Endodermal cell (in vitro differentiated cells): ENCODE data around the gene CROCC. TPM values are rescaled to one million over a fixed set of nuclear protein-coding genes. Genes with fewer than 3 reads are reported as not detected.
A peak's percentile ranks its signal among the peaks of the same experiment; 100 is the strongest.
"Not testable (repeated sequence)": the region's sequence is repeated elsewhere in the genome, so short reads cannot be mapped to it uniquely, and the experiment has no call there.

ENCODE experiments used
- DNase-seq: peaks from one replicate; pipeline ENCODE4 v3.0.0-alpha.2; 2017
- H3K27ac ChIP-seq: 2 replicates; pipeline ENCODE4 v1.5.1; 2013; ENCODE audit warnings: mild to moderate bottlenecking, low read depth, low read length, moderate library complexity
- H3K27me3 ChIP-seq: 2 replicates; pipeline ENCODE4 v1.6.1; 2013; ENCODE audit warnings: mild to moderate bottlenecking, low read length, moderate library complexity; ENCODE audit not compliant: insufficient read depth, control insufficient read depth, poor library complexity, severe bottlenecking
- H3K36me3 ChIP-seq: 2 replicates; pipeline ENCODE4 v1.7.0; 2013; ENCODE audit warnings: mild to moderate bottlenecking, low read length, moderate library complexity; ENCODE audit not compliant: control insufficient read depth, insufficient read depth
- H3K4me1 ChIP-seq: one replicate; pipeline ENCODE4 v1.7.0; 2013; ENCODE audit warnings: low read length; ENCODE audit not compliant: control insufficient read depth, insufficient read depth
- H3K4me3 ChIP-seq: 2 replicates; pipeline ENCODE4 v1.5.1; 2013; ENCODE audit warnings: mild to moderate bottlenecking, low read length, moderate library complexity
- H3K9ac ChIP-seq: 2 replicates; pipeline ENCODE4 v1.6.1; 2013; ENCODE audit warnings: mild to moderate bottlenecking, low read length, moderate library complexity; ENCODE audit not compliant: poor library complexity, severe bottlenecking; ENCODE audit errors: extremely low read depth
- H3K9me3 ChIP-seq: 2 replicates; pipeline ENCODE4 v1.6.1; 2013; ENCODE audit warnings: mild to moderate bottlenecking, low read length, moderate library complexity; ENCODE audit not compliant: control insufficient read depth
- H3K27ac Mint-ChIP-seq: 2 replicates; pipeline ENCODE4 v1.8.0; 2020; ENCODE audit warnings: mixed read lengths
- H3K27me3 Mint-ChIP-seq: 2 replicates; pipeline ENCODE4 v1.8.0; 2021; ENCODE audit warnings: mild to moderate bottlenecking, mixed read lengths; ENCODE audit not compliant: insufficient read depth
- H3K36me3 Mint-ChIP-seq: 2 replicates; pipeline ENCODE4 v1.8.0; 2020; ENCODE audit warnings: low read depth, mixed read lengths
- H3K4me1 Mint-ChIP-seq: 2 replicates; pipeline ENCODE4 v1.8.0; 2020; ENCODE audit warnings: mixed read lengths
- H3K4me3 Mint-ChIP-seq: 2 replicates; pipeline ENCODE4 v1.8.0; 2020; ENCODE audit warnings: mild to moderate bottlenecking, moderate library complexity, mixed read lengths
- H3K9me3 Mint-ChIP-seq: 2 replicates; pipeline ENCODE4 v1.8.0; 2020; ENCODE audit warnings: mild to moderate bottlenecking, mixed read lengths
- WGBS, 2 experiments: methylation state at CpG; one replicate each; pipeline versions ENCODE4 v1.1.5 to v1.1.7; 2013; ENCODE audit warnings: missing lambda C conversion rate in 2 of 2, mixed read lengths in 1 of 2; ENCODE audit not compliant: insufficient coverage in 1 of 2, insufficient read length in 1 of 2; 5-methylcytosine and 5-hydroxymethylcytosine counted together
- total RNA-seq, 2 donors: library from RNA; stranded (reverse); fragmentation: NEBNext Ultra II Directional in 1 of 2; extraction: Animal tissue kit (Norgen Biotek cat#: 25700) in 1 of 2; gene quantifications; 2 replicates in 1 of 2; 3 replicates in 1 of 2; pipeline ENCODE4 v1.2.1, GENCODE V29; 2021

Gene CROCC
- total RNA-seq, 2 donors from 2014 or later, result 58.4 to 61.8 TPM

DNA sequence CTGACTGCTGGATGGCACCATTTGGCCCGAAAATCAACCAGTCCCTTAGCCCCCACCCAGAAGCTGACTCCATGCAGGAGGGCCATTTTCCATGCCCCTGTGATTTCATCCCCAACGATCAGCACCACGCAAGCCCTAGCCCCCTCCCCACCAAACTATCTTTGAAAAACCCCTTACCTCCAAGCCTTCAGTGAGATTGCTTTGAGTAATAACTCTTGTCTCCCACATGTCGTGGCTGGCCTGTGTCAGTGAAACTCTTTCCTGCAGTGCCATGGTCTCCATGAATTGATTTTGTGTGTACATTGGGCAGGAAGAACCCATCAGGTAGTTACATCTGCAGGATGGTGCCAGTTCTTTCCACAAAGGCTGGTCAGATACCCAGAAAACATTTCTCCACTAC is 27.9 kb upstream of the CROCC start:
- peak; percentile 21 for DNase-seq
- not testable (repeated sequence) for H3K27ac Mint-ChIP-seq, H3K4me1 Mint-ChIP-seq

DNA sequence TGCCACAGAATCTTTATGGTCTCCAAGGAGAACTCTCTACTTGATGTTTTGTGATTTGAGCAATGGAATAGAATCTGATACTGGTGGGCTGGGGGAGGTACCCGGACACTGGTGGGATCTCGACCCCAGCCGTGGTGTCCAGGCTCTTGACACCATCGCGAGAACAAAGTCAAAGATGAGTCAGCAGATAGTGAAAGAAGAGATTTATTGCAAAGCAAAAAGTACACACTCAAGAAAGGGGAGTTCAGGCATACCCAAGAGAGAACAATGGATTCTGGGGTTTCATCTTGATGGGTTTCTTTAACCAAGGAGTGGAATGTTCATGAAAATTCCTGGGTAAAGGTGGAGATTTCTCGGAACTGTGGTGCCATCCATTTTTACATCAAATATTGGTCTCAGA is 27.4 kb upstream of the CROCC start:
- not testable (repeated sequence) for H3K27me3 ChIP-seq, H3K9me3 ChIP-seq, H3K27ac Mint-ChIP-seq, H3K27me3 Mint-ChIP-seq, H3K27ac ChIP-seq, H3K4me1 ChIP-seq, H3K4me3 Mint-ChIP-seq, H3K4me1 Mint-ChIP-seq, H3K4me3 ChIP-seq, H3K9ac ChIP-seq, H3K36me3 ChIP-seq, H3K36me3 Mint-ChIP-seq, H3K9me3 Mint-ChIP-seq
- 95% methylated on average over 5 of the region's 6 CpGs; no CpG with 5 or more reads in 1 of the 2 experiments for WGBS, 2 experiments
- DNase-seq, result peak; percentile 5

More for the DNA sequence above, 27.9 kb upstream of the CROCC start:
- not testable (repeated sequence) for H3K4me1 ChIP-seq, H3K4me3 Mint-ChIP-seq, H3K9me3 ChIP-seq, H3K27ac ChIP-seq, H3K9me3 Mint-ChIP-seq, H3K9ac ChIP-seq, H3K36me3 ChIP-seq, H3K27me3 ChIP-seq, H3K4me3 ChIP-seq, H3K27me3 Mint-ChIP-seq, H3K36me3 Mint-ChIP-seq
- 57 to 86% methylated on average over 1 to 4 of the region's 4 CpGs for WGBS, 2 experiments

DNA sequence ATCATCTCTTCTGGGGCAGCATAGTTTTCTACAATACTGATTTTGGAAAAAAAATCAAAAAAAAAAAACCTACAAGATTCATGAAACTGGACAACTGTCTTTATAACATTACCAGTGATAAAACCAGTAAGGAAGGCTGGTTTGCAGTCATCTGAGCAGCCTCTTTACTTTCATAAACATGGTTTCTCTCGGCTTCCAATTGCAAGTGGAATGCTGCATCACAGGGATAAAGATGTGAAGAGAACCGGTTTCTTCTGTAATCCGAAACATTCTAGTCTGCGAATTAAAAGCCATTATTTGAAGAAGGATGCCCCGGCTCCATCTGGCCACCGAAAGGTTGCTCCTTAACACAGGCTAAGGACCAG is 26.5 kb upstream of the CROCC start:
- H3K36me3 ChIP-seq, H3K27me3 ChIP-seq, H3K9me3 Mint-ChIP-seq, H3K36me3 Mint-ChIP-seq, H3K9me3 ChIP-seq, H3K4me1 Mint-ChIP-seq, DNase-seq, H3K27me3 Mint-ChIP-seq, H3K4me1 ChIP-seq, H3K9ac ChIP-seq: not testable (repeated sequence)
- peak overlapping the region; percentile 58 for H3K4me3 Mint-ChIP-seq
- Histone ChIP-seq H3K4me3 (peak overlapping the region; percentile 71), H3K27ac (peak overlapping the region; percentile 97)
- H3K27ac Mint-ChIP-seq, result peak overlapping the region; percentile 100
- 23% methylated on average over 4 of the region's 6 CpGs; no CpG with 5 or more reads in 1 of the 2 experiments for WGBS, 2 experiments

DNA sequence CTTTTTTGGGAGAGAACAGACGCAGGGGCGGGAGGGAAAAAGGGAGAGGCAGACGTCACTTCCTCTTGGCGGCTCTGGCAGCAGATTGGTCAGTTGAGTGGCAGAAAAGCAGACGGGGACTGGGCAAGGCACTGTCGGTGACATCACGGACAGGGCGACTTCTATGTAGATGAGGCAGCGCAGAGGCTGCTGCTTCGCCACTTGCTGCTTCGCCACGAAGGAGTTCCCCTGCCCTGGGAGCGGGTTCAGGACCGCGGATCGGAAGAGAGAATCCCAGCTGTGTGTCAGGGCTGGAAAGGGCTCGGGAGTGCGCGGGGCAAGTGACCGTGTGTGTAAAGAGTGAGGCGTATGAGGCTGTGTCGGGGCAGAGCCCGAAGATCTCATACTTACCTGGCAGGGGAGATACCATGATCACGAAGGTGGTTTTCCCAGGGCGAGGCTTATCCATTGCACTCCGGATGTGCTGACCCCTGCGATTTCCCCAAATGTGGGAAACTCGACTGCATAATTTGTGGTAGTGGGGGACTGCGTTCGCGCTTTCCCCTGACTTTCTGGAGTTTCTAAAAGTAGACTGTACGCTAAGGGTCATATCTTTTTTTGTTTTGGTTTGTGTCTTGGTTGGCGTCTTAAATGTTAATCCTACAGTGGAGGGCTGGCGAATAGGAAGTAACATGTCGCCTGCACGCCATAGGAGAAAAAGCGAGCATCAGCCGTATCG is 26.0 kb upstream of the CROCC start, which contains the start of gene RNU1-2:
TSS of gene RNU1-2 (plus strand) at position 383 of the 718 bp plus-strand sequence.
- H3K27me3 ChIP-seq, H3K36me3 Mint-ChIP-seq, H3K9me3 Mint-ChIP-seq, H3K36me3 ChIP-seq, H3K27me3 Mint-ChIP-seq, H3K4me1 Mint-ChIP-seq, H3K9me3 ChIP-seq, H3K4me1 ChIP-seq: not testable (repeated sequence)
- peak; percentile 87 for DNase-seq
- Histone ChIP-seq H3K27ac (peak within 1 kb of the TSS; percentile 97), H3K4me3 (peak within 1 kb of the TSS; percentile 71), H3K9ac (peak within 1 kb of the TSS; percentile 77)
- Mint-ChIP-seq H3K4me3 (peak within 1 kb of the TSS; percentile 58), H3K27ac (peak within 1 kb of the TSS; percentile 100)
- 0% methylated on average over 1 to 17 of the region's 39 CpGs for WGBS, 2 experiments

GRCh38 chr1:16896316-16897055 is 25.2 kb upstream of the CROCC start:
- peak overlapping the region; percentile 100 for H3K27ac Mint-ChIP-seq

GRCh38 chr1:16897653-16898052 is 24.1 kb upstream of the CROCC start:
- H3K4me1 ChIP-seq, H3K9ac ChIP-seq, DNase-seq, H3K36me3 Mint-ChIP-seq, H3K27ac Mint-ChIP-seq, H3K9me3 Mint-ChIP-seq, H3K27ac ChIP-seq, H3K27me3 ChIP-seq, H3K36me3 ChIP-seq, H3K27me3 Mint-ChIP-seq, H3K4me3 Mint-ChIP-seq, H3K4me3 ChIP-seq, H3K9me3 ChIP-seq: not testable (repeated sequence)
- WGBS, 2 experiments, result no CpG with 5 or more reads among the region's 1 CpG
- peaks cover 13% of the 10 kb centered on the region for H3K4me1 Mint-ChIP-seq

More at GRCh38 chr1:16896316-16897055, 25.2 kb upstream of the CROCC start:
- not testable (repeated sequence) for H3K4me1 ChIP-seq, H3K9me3 Mint-ChIP-seq, H3K9me3 ChIP-seq, H3K27me3 ChIP-seq, H3K9ac ChIP-seq, H3K36me3 Mint-ChIP-seq, H3K36me3 ChIP-seq, H3K27me3 Mint-ChIP-seq
- Mint-ChIP-seq H3K4me1 (peaks cover 11% of the 10 kb centered on the region), H3K4me3 (peak overlapping the region; percentile 58)
- WGBS, 2 experiments, result 13 to 21% methylated on average over 16 to 21 of the region's 24 CpGs
- peak overlapping the region; percentile 97 for H3K27ac ChIP-seq
- H3K4me3 ChIP-seq, result peak overlapping the region; percentile 61
- peak; percentile 94 for DNase-seq

- H3K4me3 Mint-ChIP-seq, H3K4me1 ChIP-seq, H3K9ac ChIP-seq, H3K36me3 ChIP-seq, H3K27me3 ChIP-seq, H3K36me3 Mint-ChIP-seq, H3K27me3 Mint-ChIP-seq, DNase-seq, H3K9me3 Mint-ChIP-seq, H3K9me3 ChIP-seq, H3K27ac ChIP-seq, H3K27ac Mint-ChIP-seq, H3K4me3 ChIP-seq: not testable (repeated sequence)
- H3K4me1 Mint-ChIP-seq, result peaks cover 18% of the 10 kb centered on the region
Observed at GRCh38 chr1:16898298-16898697, 23.4 kb upstream of the CROCC start.
